IMR-90 (cell line): ENCODE results near the gene FRMD4B. TPM values are rescaled to one million over a fixed set of nuclear protein-coding genes. Genes with fewer than 3 reads are reported as not detected.

Source experiments
- ATAC-seq: fragments of 200-7000 bp; cut with Tn5 transposase; 2 replicates; pipeline ENCODE4 v1.9.1; 2020; ENCODE audit warnings: low read depth, mild to moderate bottlenecking, moderate library complexity
- BruUV-seq: library from RNA; stranded (reverse); fragments of 400-500 nt; replicated peaks from 2 replicates; lab custom pipeline; 2021; lab: Mats Ljungman, UMichigan
- CTCF ChIA-PET: fragments of 300-600 bp; formaldehyde crosslinking; extraction: SDS; loops from one replicate; lab custom pipeline; 2021; ENCODE audit warnings: antibody characterized with exemption; lab: Yijun Ruan, JAX
- POLR2A ChIA-PET: fragments of 300-600 bp; sonication (Branson Sonifier 250); formaldehyde crosslinking; loops from one replicate; lab custom pipeline; 2022; ENCODE audit warnings: antibody characterized with exemption; ENCODE audit not compliant: unreplicated experiment; lab: Charles Lee
- DNase-seq: peaks from one replicate; pipeline ENCODE4 v3.0.0; 2013
- H2AFZ ChIP-seq: replicated peaks from 2 replicates; pipeline ENCODE3; 2013; ENCODE audit warnings: low read length, mild to moderate bottlenecking; ENCODE audit not compliant: poor library complexity
- H2AK5ac ChIP-seq: 2 replicates; pipeline ENCODE4 v1.6.1; 2013; ENCODE audit warnings: low read depth, low read length, inconsistent platforms
- H2AK9ac ChIP-seq: replicated peaks from 2 replicates; pipeline ENCODE3; 2013; ENCODE audit warnings: mild to moderate bottlenecking, low read depth, low read length, moderate library complexity; ENCODE audit not compliant: poor library complexity
- H2BK120ac ChIP-seq: 2 replicates; pipeline ENCODE4 v1.6.1; 2013; ENCODE audit warnings: low read depth, low read length, inconsistent platforms
- H2BK15ac ChIP-seq: 3 replicates; pipeline ENCODE4 v1.6.1; 2013; ENCODE audit warnings: low read depth, low read length, inconsistent platforms
- H2BK20ac ChIP-seq: 2 replicates; pipeline ENCODE4 v1.6.1; 2013; ENCODE audit warnings: low read depth, mild to moderate bottlenecking, inconsistent platforms, low read length, moderate library complexity
- H2BK5ac ChIP-seq: 2 replicates; pipeline ENCODE4 v1.6.1; 2013; ENCODE audit warnings: mild to moderate bottlenecking, low read depth, low read length, inconsistent platforms; ENCODE audit not compliant: poor library complexity, severe bottlenecking
- H3K14ac ChIP-seq: replicated peaks from 2 replicates; pipeline ENCODE4 v1.6.1; 2013; ENCODE audit warnings: low read depth, low read length, inconsistent platforms
- H3K18ac ChIP-seq: 2 replicates; pipeline ENCODE4 v1.6.1; 2013; ENCODE audit warnings: low read depth, low read length, control low read depth
- H3K23ac ChIP-seq: 2 replicates; pipeline ENCODE4 v1.6.1; 2013; ENCODE audit warnings: low read depth, low read length, inconsistent platforms
- H3K27ac ChIP-seq: 2 replicates; pipeline ENCODE4 v1.5.1; 2013; ENCODE audit warnings: mild to moderate bottlenecking, control low read depth, low read length; ENCODE audit not compliant: insufficient read depth
- H3K27me3 ChIP-seq: 2 replicates; pipeline ENCODE4 v1.6.1; 2013; ENCODE audit warnings: low read length; ENCODE audit not compliant: control insufficient read depth, insufficient read depth
- H3K36me3 ChIP-seq: 2 replicates; pipeline ENCODE4 v1.6.1; 2013; ENCODE audit warnings: low read length, mixed read lengths; ENCODE audit not compliant: control insufficient read depth, insufficient read depth
- H3K4ac ChIP-seq: 2 replicates; pipeline ENCODE4 v1.6.1; 2013; ENCODE audit warnings: low read depth, low read length, inconsistent platforms
- H3K4me1 ChIP-seq: 2 replicates; pipeline ENCODE4 v1.6.1; 2013; ENCODE audit warnings: low read length, mixed read lengths; ENCODE audit not compliant: control insufficient read depth, insufficient read depth
- H3K4me2 ChIP-seq: 2 replicates; pipeline ENCODE4 v1.6.1; 2013; ENCODE audit warnings: low read depth, mild to moderate bottlenecking, control low read depth, low read length, moderate library complexity
- H3K4me3 ChIP-seq: 2 replicates; pipeline ENCODE4 v1.5.1; 2013; ENCODE audit warnings: low read depth, mild to moderate bottlenecking, control low read depth, low read length, moderate library complexity; ENCODE audit not compliant: insufficient read depth
- H3K56ac ChIP-seq: 2 replicates; pipeline ENCODE4 v1.6.1; 2013; ENCODE audit warnings: low read length, inconsistent platforms; ENCODE audit not compliant: insufficient read depth; ENCODE audit errors: extremely low read depth
- H3K79me1 ChIP-seq, 2 experiments: 2 replicates each; pipeline ENCODE4 v1.6.1; 2013; ENCODE audit warnings: low read length in 2 of 2, inconsistent platforms in 1 of 2, low read depth in 1 of 2
- H3K9ac ChIP-seq: 2 replicates; pipeline ENCODE4 v1.6.1; 2013; ENCODE audit warnings: low read depth, low read length, control low read depth
- H3K9me1 ChIP-seq: 2 replicates; pipeline ENCODE4 v1.6.1; 2013; ENCODE audit warnings: low read length, inconsistent platforms; ENCODE audit not compliant: insufficient read depth
- H3K9me3 ChIP-seq: 2 replicates; pipeline ENCODE4 v1.6.1; 2013; ENCODE audit warnings: low read length; ENCODE audit not compliant: control insufficient read depth, insufficient read depth
- H4K20me1 ChIP-seq: 2 replicates; pipeline ENCODE4 v1.6.1; 2013; ENCODE audit warnings: low read length, inconsistent platforms; ENCODE audit not compliant: insufficient read depth
- H4K5ac ChIP-seq: 2 replicates; pipeline ENCODE4 v1.6.1; 2013; ENCODE audit warnings: mild to moderate bottlenecking, low read depth, low read length, control low read depth
- H4K8ac ChIP-seq, 2 experiments: 2 replicates each; pipeline ENCODE4 v1.6.1; 2013; ENCODE audit warnings: low read depth in 2 of 2, low read length in 2 of 2, control low read depth in 1 of 2, inconsistent platforms in 1 of 2
- H4K91ac ChIP-seq: 2 replicates; pipeline ENCODE4 v1.6.1; 2013; ENCODE audit warnings: low read depth, low read length, inconsistent platforms; ENCODE audit not compliant: insufficient read depth
- ELK1 ChIP-seq: fragments of 150-350 bp; IDR thresholded peaks from 2 replicates; pipeline ENCODE4 v1.6.1; 2016; ENCODE audit warnings: low read depth, mild to moderate bottlenecking, low read length, moderate library complexity, borderline replicate concordance
- MAFK ChIP-seq: IDR thresholded peaks from 2 replicates; pipeline ENCODE4 v1.6.1; 2012; ENCODE audit warnings: low read depth, low read length, improper control_type of control experiment
- MAZ ChIP-seq: IDR thresholded peaks from 2 replicates; pipeline ENCODE4 v1.6.1; 2012; ENCODE audit warnings: low read depth, mild to moderate bottlenecking, low read length, improper control_type of control experiment, moderate library complexity, borderline replicate concordance
- MXI1 ChIP-seq: IDR thresholded peaks from 2 replicates; pipeline ENCODE4 v1.6.1; 2012; ENCODE audit warnings: low read depth, mild to moderate bottlenecking, low read length, moderate library complexity, borderline replicate concordance
- NFE2L2 ChIP-seq: fragments of 150-350 bp; IDR thresholded peaks from 2 replicates; pipeline ENCODE4 v1.6.1; 2016; ENCODE audit warnings: low read depth, mild to moderate bottlenecking, low read length
- POLR2A ChIP-seq: IDR thresholded peaks from 2 replicates; pipeline ENCODE4 v1.6.1; 2012; ENCODE audit warnings: mild to moderate bottlenecking, low read depth, low read length
- SMC3 ChIP-seq: fragments of 150-350 bp; IDR thresholded peaks from 2 replicates; pipeline ENCODE4 v1.6.1; 2016; ENCODE audit warnings: low read depth, mild to moderate bottlenecking, antibody characterized with exemption, low read length, moderate library complexity
- USF2 ChIP-seq: fragments of 150-350 bp; IDR thresholded peaks from 2 replicates; pipeline ENCODE4 v1.6.1; 2017; ENCODE audit warnings: mild to moderate bottlenecking, antibody characterized with exemption, low read length, low read depth
- dilution Hi-C: fragments of 300-500 bp; cut with HindIII; formaldehyde crosslinking; loops from one replicate; pipeline ENCODE4 v1.14.3; 2018; ENCODE audit warnings: low sequenced_read_pairs; ENCODE audit not compliant: unreplicated experiment
- in situ Hi-C: fragments of 300-500 bp; cut with MboI; formaldehyde crosslinking; loops from 3 replicates; pipeline ENCODE4 v1.14.3; 2019; ENCODE audit warnings: low sequenced_read_pairs, inconsistent platforms, mixed read lengths
- intact Hi-C: fragments of 100-400 bp; cut with micrococcal nuclease; formaldehyde crosslinking; loops from 2 replicates; pipeline ENCODE4 v1.10.0; 2022
- polyA plus RNA-seq, 3 experiments: library from polyadenylated mRNA; depleted of rRNA; stranded (reverse); fragments of >200 nt; gene quantifications; 2 replicates each; pipeline ENCODE4 v1.2.3, GENCODE V29; 2012; ENCODE audit warnings: low replicate concordance in 1 of 3
- total RNA-seq: library from RNA; depleted of rRNA; stranded (reverse); fragments of >200 nt; gene quantifications from 2 replicates; pipeline ENCODE4 v1.2.3, GENCODE V29; 2012

The FRMD4B gene
- total and polyA plus RNA-seq, 2 of the 4 experiments (the other 2 are of a cell fraction) = 0.14 to 0.36 TPM

GRCh38 chr3:69191516-69191915, 194.4 kb downstream of the FRMD4B start:
- POLR2A ChIA-PET = no interaction called here
- Histone ChIP-seq H3K56ac (no peak overlapping the region), H3K4me3 (no peak overlapping the region), H3K36me3 (no peaks in the 10 kb centered on the region), H3K9me3 (no peaks in the 10 kb centered on the region), H3K23ac (no peak overlapping the region), H3K27ac (no peak overlapping the region), H4K5ac (no peak overlapping the region), H2BK20ac (no peak overlapping the region), H3K4ac (no peak overlapping the region), H2AK5ac (no peak overlapping the region), H2AFZ (no peak overlapping the region), H3K18ac (no peak overlapping the region), H3K4me2 (no peak overlapping the region), H3K79me1 (no peaks in the 10 kb centered on the region), H2AK9ac (no peak overlapping the region), H4K91ac (no peak overlapping the region), H2BK120ac (no peak overlapping the region), H3K9ac (no peak overlapping the region), H3K14ac (no peak overlapping the region), H3K27me3 (peaks cover 18% of the 10 kb centered on the region), H3K9me1 (no peaks in the 10 kb centered on the region), H2BK15ac (no peak overlapping the region), H4K8ac (no peak overlapping the region), H2BK5ac (no peak overlapping the region), H4K20me1 (no peaks in the 10 kb centered on the region), H3K4me1 (no peaks in the 10 kb centered on the region)
- TF ChIP-seq SMC3 = no peak
- TF ChIP-seq NFE2L2 = no peak
- no peak for TF ChIP-seq ELK1
- no peak for TF ChIP-seq MAZ
- no peak for TF ChIP-seq POLR2A
- no peak for TF ChIP-seq MXI1
- TF ChIP-seq MAFK = no peak
- no peak for TF ChIP-seq USF2
- DNase-seq (no peak), ATAC-seq (no peak)
- CTCF ChIA-PET = interaction anchor here (0.6 kb wide), 1 partner anchor 70 kb away, joined by 3 read pairs; no protein-coding TSS in a partner anchor
- in situ Hi-C loops = no loop called here
- BruUV-seq = no TSS peak
- intact Hi-C loops = no loop called here
- dilution Hi-C loops = no loop called here
